ENCODE data around the gene AK5. TPM values are rescaled to one million over a fixed set of nuclear protein-coding genes. Genes with fewer than 3 reads are reported as not detected.
"Not testable (repeated sequence)": the region's sequence is repeated elsewhere in the genome, so short reads cannot be mapped to it uniquely, and the experiment has no call there.

AK5 gene
- total RNA-seq, 4 donors from 2014 or later: 1.1 to 2.1 (median 1.2) TPM; not detected in 1

- TF ChIP-seq POLR2AphosphoS5 (IDR thresholded peaks at IDR 0.05): no peak
- no peak for TF ChIP-seq CTCF (IDR thresholded peaks at IDR 0.05)
- no peak for TF ChIP-seq POLR2A (IDR thresholded peaks at IDR 0.05)
- TF ChIP-seq EP300 (IDR thresholded peaks at IDR 0.05): no peak
- Histone ChIP-seq H3K27ac (no peak overlapping the region), H3K27me3 (no peaks in the 10 kb centered on the region), H3K4me1 (peaks cover 9% of the 10 kb centered on the region), H3K4me3 (no peak overlapping the region), H3K36me3 (no peaks in the 10 kb centered on the region), H3K9me3 (no peaks in the 10 kb centered on the region)
- DNase-seq (ENCODE audit: low spot score in 2 of 2): no peak
- WGBS: 54% methylated on average over 17 of the region's 17 CpGs
Observed at GRCh38 chr1:77513839-77514763, 232.3 kb downstream of the AK5 start.

GRCh38 chr1:77514921-77515776 lies 233.3 kb downstream of the AK5 start:
- peaks cover 9% of the 10 kb centered on the region for H3K4me1 ChIP-seq
- 57% methylated on average over 10 of the region's 10 CpGs for WGBS
- no peak for DNase-seq (ENCODE audit: low spot score in 2 of 2)
- no peaks in the 10 kb centered on the region for H3K27me3 ChIP-seq
- TF ChIP-seq POLR2A (IDR thresholded peaks at IDR 0.05) (no peak), CTCF (IDR thresholded peaks at IDR 0.05) (no peak), EP300 (IDR thresholded peaks at IDR 0.05) (no peak), POLR2AphosphoS5 (IDR thresholded peaks at IDR 0.05) (no peak)
- H3K9me3 ChIP-seq: no peaks in the 10 kb centered on the region
- no peaks in the 10 kb centered on the region for H3K36me3 ChIP-seq
- no peak overlapping the region for H3K27ac ChIP-seq
- H3K4me3 ChIP-seq: no peak overlapping the region

- H3K27me3 ChIP-seq: no peaks in the 10 kb centered on the region
- H3K4me3 ChIP-seq: no peak overlapping the region
- no peaks in the 10 kb centered on the region for H3K36me3 ChIP-seq
- H3K27ac ChIP-seq: no peak overlapping the region
- DNase-seq (ENCODE audit: low spot score in 2 of 2): no peak
- H3K9me3 ChIP-seq: no peaks in the 10 kb centered on the region
- 86% methylated on average over 2 of the region's 2 CpGs for WGBS
- H3K4me1 ChIP-seq: peaks cover 9% of the 10 kb centered on the region
- TF ChIP-seq CTCF (IDR thresholded peaks at IDR 0.05): no peak
Observed at GRCh38 chr1:77516106-77516505, 234.3 kb downstream of the AK5 start.

- Histone ChIP-seq H3K36me3 (no peaks in the 10 kb centered on the region), H3K27me3 (no peaks in the 10 kb centered on the region), H3K9me3 (no peaks in the 10 kb centered on the region), H3K4me1 (no peaks in the 10 kb centered on the region), H3K27ac (no peak overlapping the region), H3K4me3 (no peak overlapping the region)
- WGBS: 91% methylated on average over 3 of the region's 3 CpGs
- TF ChIP-seq CTCF (IDR thresholded peaks at IDR 0.05) (no peak), POLR2A (IDR thresholded peaks at IDR 0.05) (no peak), EP300 (IDR thresholded peaks at IDR 0.05) (no peak), POLR2AphosphoS5 (IDR thresholded peaks at IDR 0.05) (no peak)
- no peak for DNase-seq (ENCODE audit: low spot score in 2 of 2)
Observed at GRCh38 chr1:77524038-77524437, 242.2 kb downstream of the AK5 start.

- not testable (repeated sequence) for H3K27me3 ChIP-seq
Observed at GRCh38 chr1:77531149-77531548, 249.3 kb downstream of the AK5 start.

GRCh38 chr1:77531596-77532280 lies 249.9 kb downstream of the AK5 start:
- not testable (repeated sequence) for H3K9me3 ChIP-seq; H3K27me3 ChIP-seq; H3K36me3 ChIP-seq; H3K4me1 ChIP-seq; H3K27ac ChIP-seq; DNase-seq (ENCODE audit: low spot score in 2 of 2); H3K4me3 ChIP-seq
- WGBS: 97% methylated on average over 13 of the region's 49 CpGs

More at GRCh38 chr1:77531149-77531548, 249.3 kb downstream of the AK5 start:
- H3K9me3 ChIP-seq; DNase-seq (ENCODE audit: low spot score in 2 of 2); H3K27ac ChIP-seq; H3K36me3 ChIP-seq; H3K4me1 ChIP-seq; H3K4me3 ChIP-seq: not testable (repeated sequence)
- 96% methylated on average over 8 of the region's 8 CpGs for WGBS

All from suprapubic skin (tissue), 4 donors.